Posterior cingulate gyrus (tissue), 11 donors: Measurements from ENCODE around the gene IL11.

Source experiments
- DNase-seq, 10 donors: peaks; one replicate each; pipeline versions ENCODE4 v3.0.0 to v3.0.0-alpha.2; 2020 to 2021; ENCODE audit warnings: mixed read lengths in 3 of 10
- intact Hi-C: fragments of 100-400 bp; cut with DNase I; formaldehyde crosslinking; loops from one replicate; pipeline ENCODE4 v1.15.1; 2023

The IL11 gene

DNA sequence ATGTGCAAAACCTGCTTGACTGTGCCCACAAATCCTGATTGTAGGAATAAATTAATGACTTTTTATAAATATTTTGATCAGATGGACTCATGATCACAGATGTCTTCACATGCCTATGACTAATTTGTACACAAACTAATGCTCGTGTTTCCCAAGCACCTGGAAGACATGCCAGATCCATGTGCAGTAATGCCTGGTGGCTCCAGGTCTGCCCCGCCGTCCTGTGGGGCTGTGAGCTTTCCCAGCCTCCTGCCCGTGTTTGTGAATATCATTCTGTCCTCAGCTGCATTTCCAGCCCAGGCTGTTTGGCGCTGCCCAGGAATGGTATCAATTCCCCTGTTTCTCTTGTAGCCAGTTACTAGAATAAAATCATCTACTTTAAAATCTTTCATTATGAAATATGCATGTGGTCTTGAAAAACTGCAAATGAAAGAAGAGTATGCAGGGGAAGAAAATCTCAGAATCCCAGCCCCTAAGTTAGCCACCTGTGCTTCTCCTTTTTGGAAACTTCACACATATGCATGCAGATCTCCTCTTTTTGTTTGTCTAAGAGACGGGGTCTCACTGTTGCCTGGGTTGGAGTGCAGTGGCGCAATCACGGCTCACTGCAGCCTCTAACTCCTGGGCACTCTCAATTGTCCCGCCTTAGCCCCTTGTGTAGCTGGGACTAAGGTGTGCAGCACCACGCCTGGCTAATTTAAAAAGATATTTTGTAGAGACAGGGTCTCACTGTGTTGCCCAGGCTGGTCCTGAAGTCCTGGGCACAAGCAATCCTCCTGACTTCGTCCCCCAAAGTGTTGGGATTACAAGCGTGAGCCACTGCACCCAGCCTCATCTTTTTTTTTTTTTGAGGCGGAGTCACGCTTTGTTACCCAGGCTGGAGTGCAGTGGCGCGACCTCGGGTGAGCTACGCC is 21.7 kb upstream of the IL11 start:
- intact Hi-C loops, result no loop called here

DNA sequence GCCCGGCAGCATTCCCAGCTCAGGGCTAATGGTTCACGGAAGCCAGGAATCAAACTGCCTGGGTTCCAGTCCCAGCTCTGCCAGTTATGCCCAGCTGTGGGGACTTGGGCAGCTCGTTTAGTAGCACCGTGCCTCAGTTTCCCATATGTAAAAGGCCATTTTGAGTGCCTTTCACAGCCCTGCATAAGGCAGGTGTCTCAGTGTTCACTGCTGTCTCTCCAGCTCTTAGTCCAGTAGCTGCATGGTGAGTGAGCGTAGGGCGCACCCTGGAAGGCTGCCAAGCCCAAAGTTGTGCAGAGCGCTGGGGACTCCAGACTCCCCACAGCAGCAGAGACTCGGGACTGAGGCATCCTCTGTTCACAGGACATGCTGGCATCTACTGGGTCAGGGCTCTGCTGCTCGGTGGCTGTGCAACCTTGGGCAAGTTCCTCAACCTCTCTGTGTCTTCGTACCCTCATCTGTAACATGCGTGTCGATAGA is 21.0 kb upstream of the IL11 start:
- no peak for DNase-seq
- intact Hi-C loops, result no loop called here

More for the DNA sequence above, 21.7 kb upstream of the IL11 start:
- no peak for DNase-seq

DNA sequence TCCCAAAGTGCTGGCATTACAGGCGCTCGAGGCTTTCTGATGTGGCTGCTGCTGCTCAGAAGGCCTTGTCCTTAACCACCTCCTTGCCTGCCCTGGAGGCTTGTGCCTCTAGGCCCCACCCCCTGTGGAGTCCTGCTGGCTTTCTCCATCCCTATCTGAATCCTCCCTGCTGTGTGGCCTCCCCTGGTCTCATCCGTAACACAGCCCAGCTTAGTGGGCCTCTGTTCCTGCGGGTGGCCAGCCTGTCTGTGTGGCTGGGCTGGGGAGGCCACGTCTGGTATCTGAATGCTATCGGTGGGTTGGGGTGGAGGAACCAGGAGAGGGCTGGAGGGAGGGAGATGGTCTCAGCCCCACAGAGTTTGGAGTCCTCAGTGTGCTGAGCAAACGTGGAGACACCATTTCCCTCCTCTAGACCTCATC is 20.2 kb upstream of the IL11 start:
- intact Hi-C loops, result no loop called here
- DNase-seq, result no peak

DNA sequence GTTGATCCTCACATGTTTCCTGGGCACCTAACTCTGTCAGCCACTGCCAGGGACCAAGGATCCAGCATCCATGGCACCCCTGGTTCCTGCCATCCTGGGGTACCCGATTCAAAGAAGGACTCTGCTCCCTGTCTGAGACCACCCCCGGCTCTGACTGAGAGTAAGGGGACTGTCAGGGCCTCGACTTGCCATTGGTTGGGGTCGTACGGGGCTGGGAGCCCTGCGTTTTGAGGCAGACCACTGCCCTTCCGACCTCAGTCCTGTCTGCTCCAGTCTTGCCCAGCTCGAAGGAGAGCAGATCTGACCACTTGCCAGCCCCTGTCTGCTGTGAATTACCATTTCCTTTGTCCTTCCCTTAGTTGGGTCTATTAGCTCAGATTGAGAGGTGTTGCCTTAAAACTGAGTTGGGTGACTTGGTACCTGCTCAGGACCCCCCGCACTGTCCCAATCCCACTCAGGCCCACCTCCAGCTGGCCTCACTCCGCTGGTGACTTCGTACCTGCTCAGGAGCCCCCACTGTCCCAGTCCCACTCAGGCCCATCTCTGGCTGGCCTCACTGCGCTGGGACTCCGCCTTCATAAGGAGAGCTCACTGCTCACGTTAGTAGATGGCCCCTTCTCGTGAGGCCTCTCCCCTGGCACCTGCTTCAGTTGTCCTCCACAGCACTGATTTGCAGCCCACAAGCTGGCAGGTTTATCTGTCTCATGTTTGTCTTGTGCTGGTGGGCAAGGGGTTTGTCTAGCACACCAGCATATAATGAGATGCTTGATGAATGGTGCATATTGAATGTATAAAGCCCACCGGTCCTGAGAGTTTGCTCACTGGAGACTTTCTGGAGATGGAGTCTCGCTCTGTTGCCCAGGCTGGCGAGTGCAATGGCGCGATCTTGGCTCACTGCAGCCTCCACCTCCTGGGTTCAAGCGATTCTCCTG is 19.4 kb upstream of the IL11 start:
- DNase-seq, result no peak
- intact Hi-C loops, result loop anchor here (5.0 kb wide), 1 partner anchor 73 kb away; the partner anchor contains the start of genes C19orf85 and ISOC2

DNA sequence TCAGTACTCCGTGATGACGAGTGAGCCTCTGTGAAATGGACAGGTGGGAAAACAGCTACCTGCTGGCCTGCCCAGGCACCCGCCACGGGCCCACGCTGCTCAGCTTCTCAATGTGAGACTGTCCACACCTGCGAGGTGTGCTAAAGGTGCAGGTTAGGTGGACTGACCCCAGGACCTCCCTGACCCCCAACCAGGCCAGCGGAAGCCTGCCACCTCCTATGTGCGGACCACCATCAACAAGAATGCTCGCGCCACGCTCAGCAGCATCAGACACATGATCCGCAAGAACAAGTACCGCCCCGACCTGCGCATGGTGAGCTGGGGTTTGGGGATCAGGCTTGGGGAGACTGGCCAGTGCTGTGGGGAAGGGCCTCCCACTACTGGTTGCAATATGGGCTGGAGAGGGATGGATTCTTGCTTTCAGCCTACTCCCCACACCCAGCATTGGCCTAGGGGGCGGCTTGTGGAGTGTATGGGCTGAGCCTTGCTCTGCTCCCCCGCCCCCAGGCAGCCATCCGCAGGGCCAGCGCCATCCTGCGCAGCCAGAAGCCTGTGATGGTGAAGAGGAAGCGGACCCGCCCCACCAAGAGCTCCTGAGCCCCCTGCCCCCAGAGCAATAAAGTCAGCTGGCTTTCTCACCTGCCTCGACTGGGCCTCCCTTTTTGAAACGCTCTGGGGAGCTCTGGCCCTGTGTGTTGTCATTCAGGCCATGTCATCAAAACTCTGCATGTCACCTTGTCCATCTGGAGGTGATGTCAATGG is 17.7 kb upstream of the IL11 start:
- intact Hi-C loops, result loop anchor here (5.0 kb wide), 1 partner anchor 74 kb away; the partner anchor contains the start of genes C19orf85 and ISOC2
- no peak for DNase-seq

DNA sequence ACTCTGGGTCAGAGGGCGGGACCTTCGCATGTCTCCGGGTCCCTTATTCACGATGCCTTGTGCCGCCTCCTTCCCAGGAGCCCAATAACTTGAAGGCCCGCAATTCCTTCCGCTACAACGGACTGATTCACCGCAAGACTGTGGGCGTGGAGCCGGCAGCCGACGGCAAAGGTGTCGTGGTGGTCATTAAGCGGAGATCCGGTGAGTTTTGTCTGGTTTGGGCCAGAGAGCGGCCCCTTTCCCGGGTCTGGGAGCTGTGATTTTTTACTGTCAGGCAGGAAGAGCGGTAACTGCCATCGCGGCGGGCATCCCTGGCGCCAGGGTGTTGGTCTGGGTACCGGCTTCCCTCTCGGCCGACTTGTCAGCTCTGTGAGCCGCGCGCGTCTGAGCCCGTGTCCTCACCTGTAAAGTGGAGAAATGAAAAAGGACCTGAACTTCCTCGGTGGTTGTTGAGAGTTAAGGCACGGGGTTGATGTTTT is 16.3 kb upstream of the IL11 start:
- peak in 1 of 10 donors; percentile 78 for DNase-seq
- intact Hi-C loops, result loop anchor here (5.0 kb wide), 1 partner anchor 76 kb away; the partner anchor contains the start of genes C19orf85 and ISOC2

DNA sequence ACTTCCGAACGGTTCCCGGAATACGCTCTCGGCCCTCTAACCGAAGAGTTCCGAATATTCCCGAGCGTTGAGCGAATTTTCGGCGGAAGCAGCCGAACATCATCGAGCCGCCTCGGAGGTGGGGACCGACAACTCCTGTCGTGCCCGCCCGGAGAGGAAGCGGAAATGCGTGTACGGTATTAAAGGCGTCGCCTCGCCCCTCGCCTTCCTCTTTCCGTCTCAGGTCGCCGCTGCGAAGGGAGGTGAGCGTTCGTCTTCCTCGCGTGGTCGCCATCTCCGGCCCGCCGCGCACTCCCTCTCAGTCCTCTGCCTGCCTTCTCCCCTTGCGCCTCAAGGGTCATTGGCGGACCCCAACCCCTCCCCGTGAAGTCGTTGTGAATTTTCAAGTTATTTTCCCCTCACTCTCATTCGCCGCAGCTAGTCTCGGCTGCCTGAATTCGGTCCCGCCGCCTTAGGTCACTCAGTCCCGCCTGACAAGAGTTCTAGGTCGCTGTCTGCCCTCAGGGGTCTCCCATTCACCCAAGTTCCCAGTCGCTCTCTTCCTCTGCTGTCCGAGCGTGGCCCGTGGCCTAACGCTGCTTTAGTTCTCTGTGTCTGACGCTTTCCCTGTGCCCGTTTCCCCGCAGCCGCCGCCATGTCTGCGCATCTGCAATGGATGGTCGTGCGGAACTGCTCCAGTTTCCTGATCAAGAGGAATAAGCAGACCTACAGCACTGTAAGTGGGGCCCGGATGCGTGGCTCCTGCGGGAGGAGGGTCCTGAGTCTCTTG is 15.6 kb upstream of the IL11 start, which contains the start of gene RPL28:
RPL28 (plus strand) TSS at position 209 of the 769 bp plus-strand sequence; CDS start at position 635, 426 bp downstream.
- intact Hi-C loops, result loop anchor here (1.0 to 5.0 kb wide), 2 partner anchors 22 to 76 kb away; partner anchors contain the start of genes C19orf85 and ISOC2
- DNase-seq, result peak; percentile 98 to 100 (median 99)

DNA sequence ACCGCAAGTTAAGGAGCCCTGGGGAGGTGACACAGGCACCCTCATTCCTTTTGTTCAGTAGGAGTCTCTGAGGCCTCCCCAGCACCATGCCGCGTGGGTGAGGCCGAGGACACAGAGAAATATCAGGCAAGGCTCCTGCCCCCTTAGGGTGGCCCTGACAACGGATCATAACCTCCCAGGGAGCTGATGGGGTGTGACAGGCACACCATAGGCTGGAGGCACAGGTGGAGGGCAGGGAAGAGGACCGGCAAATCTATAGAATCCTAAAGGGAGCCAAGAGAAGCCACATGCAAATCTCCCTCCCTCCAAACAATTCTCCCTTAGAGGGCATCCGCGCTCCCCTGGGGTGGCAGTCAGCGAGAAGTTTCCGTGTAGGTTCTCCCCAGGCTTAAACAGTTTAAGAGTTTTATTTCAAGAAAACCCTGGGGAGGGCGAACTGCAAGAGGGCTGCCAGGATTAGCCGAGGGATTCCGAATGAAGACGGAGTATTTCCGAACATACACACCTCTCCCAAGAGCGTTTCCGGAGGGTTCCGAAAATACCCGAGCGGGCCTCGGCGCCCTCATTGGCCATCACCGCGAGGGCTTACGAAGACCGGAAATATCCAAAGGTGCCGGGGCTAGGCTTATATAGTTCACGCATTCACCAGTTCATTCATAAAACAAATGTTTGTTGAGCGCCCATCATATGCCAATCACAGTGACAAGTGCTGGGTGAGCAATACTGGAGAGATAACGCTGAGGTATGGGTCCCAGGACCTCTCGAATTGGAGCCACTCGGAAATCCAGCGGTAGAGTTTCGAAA is 14.9 kb upstream of the IL11 start:
- intact Hi-C loops, result loop anchor here (1.0 to 5.0 kb wide), 4 partner anchors 23 to 83 kb away; partner anchors contain the start of genes C19orf85, ISOC2 and KMT5C
- DNase-seq, result peak; percentile 73 to 98 (median 90)

DNA sequence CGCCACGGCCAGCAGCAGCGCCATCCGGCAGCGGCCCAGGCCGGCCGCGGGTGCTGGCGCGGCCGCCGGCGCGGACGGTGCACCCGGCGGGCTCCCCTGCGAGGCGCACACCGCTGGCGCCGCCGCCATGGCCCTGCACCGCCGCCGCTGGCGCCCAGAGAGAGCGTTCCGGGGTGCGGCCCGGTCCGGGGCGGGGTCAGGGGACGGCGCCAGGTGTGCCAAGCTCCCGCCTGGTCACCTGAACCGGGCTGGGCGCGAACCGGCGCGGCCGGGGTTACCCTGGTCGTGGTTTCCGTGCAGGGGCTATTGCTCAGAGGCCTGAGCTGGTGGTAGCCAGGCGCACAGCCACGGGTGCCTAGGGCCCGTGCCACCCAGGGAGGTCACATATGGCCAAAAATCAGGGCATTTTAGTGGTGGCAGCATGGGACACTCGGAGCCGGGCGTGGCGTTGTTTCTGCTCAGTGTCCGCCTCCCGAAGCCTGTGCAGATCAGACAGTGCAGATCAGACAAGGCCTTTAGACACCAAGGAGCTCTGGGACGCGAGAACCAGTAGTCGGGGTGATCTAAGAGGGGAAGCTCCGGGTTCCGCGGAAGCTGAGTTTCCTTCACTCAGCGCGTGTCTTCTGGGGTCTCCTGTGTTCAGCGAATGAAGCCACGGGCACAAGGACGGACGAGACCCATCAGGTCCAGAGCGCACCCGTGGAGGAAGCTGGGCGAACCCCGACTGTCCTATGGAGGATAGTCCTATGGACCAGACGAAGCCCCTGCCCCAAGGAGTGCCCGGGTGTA is 14.1 kb upstream of the IL11 start, which contains the start of gene TMEM238:
TMEM238 (minus strand) TSS at position 162 of the 789 bp plus-strand sequence; CDS start at position 129, 33 bp downstream.
- no peak for DNase-seq
- intact Hi-C loops, result loop anchor here (5.0 kb wide), 2 partner anchors 47 to 82 kb away; partner anchors contain the start of gene KMT5C

DNA sequence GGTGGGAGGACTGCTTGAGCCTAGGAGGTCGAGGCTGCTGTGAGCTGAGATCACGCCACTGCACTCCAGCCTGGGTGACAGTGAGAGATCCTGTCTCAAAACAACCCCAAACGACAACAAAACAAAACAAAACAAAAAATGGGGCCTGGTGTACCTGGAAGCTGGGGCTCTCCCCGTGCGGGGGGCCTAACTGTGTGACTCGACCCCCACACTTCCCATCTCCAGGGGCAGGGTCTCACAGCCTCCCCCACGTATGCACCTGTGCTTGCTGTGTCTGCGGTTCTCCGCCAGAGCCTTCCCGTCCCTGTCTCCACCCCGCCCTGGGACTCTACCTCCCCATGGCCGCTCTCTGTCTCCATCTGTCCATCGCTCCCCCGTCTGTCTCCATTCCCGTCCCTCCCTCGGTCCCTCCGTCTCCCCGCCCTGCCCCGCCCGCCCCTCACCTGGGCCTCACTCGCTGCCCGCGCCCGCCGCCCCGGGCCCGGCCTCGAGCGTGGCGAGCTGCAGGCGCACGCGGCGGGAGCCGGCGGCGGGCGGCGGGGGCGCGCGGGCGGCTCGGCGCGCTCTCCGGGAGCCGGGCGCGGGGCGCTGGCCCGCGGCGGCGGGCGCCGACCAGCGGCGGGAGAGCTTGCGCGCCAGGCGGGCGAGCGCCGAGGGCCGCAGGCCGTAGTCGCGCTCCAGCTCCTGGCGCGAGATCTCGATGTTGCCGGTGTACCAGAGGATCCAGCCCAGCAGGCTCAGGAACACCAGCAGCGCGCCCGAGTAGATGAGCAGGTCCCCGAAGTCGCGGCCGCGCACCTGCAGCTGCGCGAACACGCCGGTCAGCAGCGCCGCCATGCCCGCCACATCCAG is 13.2 kb upstream of the IL11 start:
- DNase-seq, result peak in 6 of 10 donors; percentile 40 to 92 (median 58)
- intact Hi-C loops, result loop anchor here (5.0 kb wide), 2 partner anchors 46 to 81 kb away; partner anchors contain the start of gene KMT5C

DNA sequence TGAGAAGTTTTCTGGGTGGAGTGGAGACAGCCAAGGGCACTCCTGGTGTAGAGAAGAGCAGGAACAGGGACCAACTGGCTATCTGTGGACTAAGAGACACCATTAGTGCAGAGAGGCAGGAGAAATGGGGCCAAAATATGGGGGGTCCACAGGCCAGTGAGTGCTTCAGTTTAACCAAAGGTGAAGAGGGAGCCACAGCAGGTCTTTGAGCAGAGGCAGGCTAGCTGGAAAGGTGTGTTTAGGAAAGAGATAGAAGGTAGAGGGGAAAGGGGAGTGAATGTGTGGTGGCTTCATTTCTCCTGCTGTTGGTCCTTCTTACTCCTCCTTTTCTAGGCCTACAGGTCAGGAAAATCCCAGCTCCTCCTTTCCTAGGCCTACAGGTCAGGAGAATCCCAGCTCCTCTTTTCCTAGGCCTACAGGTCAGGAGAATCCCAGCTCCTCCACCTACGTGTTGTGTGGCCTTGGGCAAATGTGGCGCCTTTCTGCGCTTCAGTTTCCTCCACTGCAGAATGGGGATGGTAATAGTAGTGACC is 12.3 kb upstream of the IL11 start:
- intact Hi-C loops, result loop anchor here (5.0 kb wide), 2 partner anchors 45 to 80 kb away; partner anchors contain the start of gene KMT5C
- DNase-seq, result no peak

DNA sequence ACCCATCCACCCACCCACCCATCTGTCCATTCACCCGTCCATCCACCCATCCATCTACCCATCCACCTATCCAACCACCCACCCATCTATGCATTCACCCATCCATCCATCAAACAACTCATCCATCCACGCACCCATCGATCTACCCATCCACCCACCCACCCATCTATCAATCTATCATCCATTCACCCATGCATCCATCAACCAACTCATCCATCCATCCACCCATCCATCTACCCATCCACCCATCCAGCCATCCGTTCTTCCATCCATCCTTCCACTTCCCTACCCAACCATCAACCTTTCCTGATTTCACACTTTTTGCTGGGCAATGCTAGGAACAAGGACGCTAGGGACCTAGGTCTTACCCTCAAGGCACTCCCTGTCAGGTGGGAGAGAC is 11.8 kb upstream of the IL11 start:
- DNase-seq, result no peak
- intact Hi-C loops, result loop anchor here (5.0 kb wide), 2 partner anchors 45 to 80 kb away; partner anchors contain the start of gene KMT5C

DNA sequence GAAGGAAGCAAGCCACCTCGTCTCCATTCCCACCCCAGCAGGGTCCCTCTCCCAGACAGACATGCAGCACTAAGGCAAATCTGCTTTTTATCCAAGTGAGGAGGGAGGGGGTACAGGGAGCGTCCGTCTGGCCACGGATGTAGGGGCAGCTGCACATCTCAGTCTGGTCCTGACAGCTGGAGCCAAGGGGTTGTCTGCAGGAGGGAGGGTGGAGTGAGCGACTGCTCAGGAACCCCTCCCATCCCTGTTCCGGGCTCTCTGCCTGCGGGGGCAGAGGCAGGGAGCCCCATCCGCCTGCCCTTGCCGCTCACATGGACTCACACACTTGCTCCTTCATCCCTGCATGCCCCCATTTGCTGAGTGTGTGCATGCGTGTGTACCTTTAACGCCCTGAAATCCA is 8.9 kb upstream of the IL11 start:
- DNase-seq, result no peak
- intact Hi-C loops, result no loop called here

DNA sequence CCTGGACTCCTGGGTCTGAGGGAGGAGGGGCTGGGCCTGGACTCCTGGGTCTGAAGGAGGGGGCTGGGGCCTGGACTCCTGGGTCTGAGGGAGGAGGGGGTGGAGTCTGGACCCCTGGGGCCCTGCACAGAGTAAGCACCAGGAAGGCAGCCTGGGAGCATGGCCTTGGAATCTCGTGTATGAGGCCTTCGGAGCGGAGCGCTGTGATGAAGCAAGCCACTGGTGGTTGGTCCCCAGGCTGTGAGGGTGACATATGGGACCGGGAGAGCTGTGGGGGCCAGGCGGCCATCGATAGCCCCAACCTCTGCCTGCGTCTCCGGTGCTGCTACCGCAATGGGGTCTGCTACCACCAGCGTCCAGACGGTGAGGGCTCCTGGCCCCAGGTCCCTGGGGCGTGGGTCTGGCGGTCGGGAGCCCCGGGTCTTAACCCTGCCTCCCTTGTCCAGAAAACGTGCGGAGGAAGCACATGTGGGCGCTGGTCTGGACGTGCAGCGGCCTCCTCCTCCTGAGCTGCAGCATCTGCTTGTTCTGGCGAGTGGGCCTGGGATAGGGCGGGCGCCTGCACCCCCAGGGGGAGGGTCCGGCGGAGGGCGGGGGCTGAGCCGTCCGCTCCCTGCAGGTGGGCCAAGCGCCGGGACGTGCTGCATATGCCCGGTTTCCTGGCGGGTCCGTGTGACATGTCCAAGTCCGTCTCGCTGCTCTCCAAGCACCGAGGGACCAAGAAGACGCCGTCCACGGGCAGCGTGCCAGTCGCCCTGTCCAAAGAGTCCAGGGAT is 7.3 kb upstream of the IL11 start:
- intact Hi-C loops, result no loop called here

More for the DNA sequence above, 7.3 kb upstream of the IL11 start:
- no peak for DNase-seq
